ENCODE measurements around the gene VRK3.

DNA sequence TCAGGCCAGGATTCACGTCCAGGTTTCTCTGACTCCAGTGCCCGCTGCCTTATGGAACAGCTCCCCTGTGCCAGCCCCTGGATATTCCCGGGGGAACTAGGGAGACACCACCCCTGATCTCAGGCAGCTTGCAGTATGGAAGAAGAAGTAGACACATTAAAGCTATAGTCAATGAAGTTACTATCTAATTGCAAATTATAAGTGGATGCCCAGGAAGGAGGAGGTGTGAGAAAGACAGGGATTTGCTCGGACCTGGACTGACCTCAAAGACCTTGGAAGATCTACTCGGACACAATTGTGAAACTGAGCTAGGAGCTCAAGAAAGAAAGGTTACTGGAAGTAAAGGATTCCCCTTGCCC, 74.6 kb downstream of the VRK3 start:
- TF ChIP-seq EZH2 (IDR thresholded peaks at IDR 0.05; ENCODE audit: borderline replicate concordance, insufficient read depth, low read depth, low read length, poor library complexity, severe bottlenecking) = no peak
- TF ChIP-seq, protein P1, sequence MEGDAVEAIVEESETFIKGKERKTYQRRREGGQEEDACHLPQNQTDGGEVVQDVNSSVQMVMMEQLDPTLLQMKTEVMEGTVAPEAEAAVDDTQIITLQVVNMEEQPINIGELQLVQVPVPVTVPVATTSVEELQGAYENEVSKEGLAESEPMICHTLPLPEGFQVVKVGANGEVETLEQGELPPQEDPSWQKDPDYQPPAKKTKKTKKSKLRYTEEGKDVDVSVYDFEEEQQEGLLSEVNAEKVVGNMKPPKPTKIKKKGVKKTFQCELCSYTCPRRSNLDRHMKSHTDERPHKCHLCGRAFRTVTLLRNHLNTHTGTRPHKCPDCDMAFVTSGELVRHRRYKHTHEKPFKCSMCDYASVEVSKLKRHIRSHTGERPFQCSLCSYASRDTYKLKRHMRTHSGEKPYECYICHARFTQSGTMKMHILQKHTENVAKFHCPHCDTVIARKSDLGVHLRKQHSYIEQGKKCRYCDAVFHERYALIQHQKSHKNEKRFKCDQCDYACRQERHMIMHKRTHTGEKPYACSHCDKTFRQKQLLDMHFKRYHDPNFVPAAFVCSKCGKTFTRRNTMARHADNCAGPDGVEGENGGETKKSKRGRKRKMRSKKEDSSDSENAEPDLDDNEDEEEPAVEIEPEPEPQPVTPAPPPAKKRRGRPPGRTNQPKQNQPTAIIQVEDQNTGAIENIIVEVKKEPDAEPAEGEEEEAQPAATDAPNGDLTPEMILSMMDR (IDR thresholded peaks at IDR 0.05) = no peak
